Tongue (tissue), 2 donors: ENCODE measurements around the gene CCDC38. TPM values are rescaled to one million over a fixed set of nuclear protein-coding genes. Genes with fewer than 3 reads are reported as not detected.
"Not testable (repeated sequence)": the region's sequence is repeated elsewhere in the genome, so short reads cannot be mapped to it uniquely, and the experiment has no call there.

ENCODE experiments used
- DNase-seq: peaks from one replicate; pipeline ENCODE4 v3.0.0-alpha.2; 2015
- total RNA-seq: library from RNA; depleted of rRNA; stranded (reverse); fragments of >200 nt; gene quantifications from one replicate; pipeline ENCODE4 v1.2.3, GENCODE V29; 2014

Gene CCDC38
- total RNA-seq, 1 donor from 2014 or later, result not detected

DNA sequence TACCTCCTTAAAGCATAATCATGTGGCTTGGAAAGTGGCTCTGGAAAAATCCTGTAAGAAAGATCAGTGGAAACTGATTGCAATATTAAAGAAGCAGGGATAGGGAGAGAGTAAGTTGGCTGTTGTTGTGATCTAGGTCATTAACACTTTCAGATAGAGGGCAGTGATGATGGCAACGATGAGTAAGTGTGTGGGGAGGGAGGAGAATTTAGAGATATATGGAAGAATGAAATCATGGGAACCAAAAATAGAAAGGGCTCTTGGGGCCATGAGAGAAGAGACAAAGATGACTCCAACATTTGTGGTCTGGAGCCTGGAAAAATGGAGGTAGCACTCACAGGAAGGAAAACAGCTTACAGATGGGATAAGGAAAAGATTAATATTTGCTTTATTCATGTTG is 60.3 kb downstream of the CCDC38 start:
- DNase-seq, result no peak

DNA sequence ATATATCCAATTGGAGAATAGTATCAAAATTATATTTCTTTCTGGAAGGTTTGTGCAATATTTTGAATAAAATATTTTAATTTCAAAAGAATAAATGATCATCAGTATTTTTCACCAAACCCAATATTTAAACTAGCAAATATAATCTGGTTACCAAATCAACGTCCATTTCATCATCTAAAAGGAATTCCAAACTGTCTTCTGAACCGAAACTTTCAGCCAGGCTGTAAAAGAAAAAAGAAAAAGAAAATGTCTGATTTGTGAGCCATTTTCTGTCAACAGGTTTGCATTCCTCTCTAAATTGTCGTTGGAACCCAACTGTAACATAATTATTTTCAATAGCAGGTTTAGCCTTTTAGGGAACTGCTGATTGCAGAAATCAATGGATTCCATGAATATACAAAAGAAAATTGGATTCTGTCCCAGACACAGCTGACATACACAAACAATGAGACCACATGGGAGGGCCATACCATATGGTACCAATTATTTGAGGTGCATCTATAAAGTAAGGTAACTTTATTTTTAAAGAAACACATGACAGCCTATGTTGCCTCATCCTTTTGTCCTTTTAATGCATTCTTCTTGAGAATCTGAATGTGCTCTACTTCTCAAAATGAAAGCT is 61.0 kb downstream of the CCDC38 start:
- peak; percentile 47 for DNase-seq

DNA sequence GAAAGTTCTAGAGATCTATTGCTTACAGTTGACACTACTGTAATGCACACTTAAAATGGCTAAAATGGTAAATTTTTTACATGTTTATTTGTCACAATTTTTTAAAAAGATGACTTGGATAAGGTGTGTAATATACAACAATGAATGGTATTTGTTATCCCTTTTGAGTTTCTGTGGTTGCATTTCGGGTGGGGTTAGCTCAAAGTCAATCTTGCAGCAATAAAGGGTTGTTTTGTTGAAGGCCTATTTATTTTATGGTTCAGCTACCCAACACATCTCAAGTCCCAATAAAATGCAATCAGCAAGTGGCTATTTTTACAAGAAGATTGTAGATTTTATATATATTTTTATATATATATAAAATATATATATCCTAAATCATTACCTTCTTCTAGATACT is 61.5 kb downstream of the CCDC38 start:
- no peak for DNase-seq

DNA sequence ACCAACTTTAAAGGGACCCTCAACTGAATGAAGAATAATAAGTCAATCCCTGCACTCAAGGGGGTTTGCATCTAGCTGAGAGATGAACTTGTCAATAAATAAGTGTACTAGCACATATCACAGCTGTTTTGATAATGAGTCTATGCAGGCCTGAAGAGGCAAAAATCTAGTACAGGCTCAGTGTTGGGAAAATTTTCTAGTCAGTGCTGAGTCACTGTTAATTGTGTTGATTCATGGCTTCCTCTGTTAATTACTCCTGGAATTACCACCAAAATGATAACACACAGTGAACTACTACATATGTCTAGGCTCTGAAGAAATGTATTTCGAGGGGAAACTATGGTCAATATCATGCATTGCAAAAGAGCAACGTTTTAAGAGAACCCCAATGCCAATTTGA is 64.8 kb downstream of the CCDC38 start:
- DNase-seq, result no peak

DNA sequence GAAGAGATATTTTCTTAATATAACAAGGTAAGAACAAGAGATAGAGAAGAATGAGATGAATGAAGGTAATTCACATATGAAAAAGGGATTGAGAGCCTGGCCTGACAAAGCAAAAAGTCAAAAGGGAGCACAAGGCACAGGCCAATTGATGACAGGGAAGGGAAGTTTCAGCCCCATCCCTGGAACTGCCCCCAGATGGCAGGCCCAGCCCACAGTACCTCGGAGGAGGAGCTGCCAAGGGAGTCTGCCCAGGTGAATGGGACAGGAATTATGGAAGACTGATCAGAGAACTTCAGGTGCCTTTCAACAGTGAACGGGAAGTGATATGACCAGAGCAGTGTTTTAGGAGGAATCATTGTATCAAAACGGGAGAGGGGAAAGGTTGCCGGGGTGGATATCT is 68.0 kb downstream of the CCDC38 start:
- DNase-seq, result no peak

DNA sequence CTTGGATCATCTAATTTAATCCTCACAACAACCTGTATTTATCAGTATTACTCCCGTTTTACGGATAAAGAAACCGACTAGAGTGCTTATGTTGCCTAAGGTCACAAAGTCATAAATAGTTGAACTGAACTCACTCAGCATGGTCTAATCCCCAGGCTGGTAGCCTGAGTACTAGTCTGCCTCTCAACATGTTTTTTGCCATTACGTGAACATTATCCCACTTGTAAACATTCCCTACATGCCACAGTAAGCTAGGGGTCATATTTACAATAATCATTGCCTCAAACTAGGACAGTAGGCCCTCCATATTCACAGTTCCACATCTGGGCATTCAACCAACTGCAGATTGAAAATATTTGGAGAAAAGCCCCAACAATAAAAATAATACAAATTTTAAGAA is 71.5 kb downstream of the CCDC38 start:
- no peak for DNase-seq

DNA sequence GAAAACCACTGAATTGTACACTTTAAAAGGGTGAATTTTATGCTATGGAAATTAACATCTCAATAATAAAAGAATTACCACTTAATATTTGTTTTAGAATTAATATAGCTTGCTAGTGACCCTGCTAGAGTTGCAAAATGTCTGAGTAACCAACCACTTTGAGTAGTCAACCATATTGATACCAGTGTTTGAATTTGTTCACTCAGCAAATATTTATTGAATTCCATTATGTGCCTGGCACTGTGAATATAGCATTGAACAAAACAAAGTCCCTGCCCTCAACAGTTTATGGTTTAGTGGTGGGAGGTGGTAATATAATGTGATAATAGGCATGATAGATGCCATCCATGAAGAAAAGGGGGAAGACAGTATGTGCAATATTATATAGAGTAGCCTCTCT is 79.1 kb downstream of the CCDC38 start:
- no peak for DNase-seq

DNA sequence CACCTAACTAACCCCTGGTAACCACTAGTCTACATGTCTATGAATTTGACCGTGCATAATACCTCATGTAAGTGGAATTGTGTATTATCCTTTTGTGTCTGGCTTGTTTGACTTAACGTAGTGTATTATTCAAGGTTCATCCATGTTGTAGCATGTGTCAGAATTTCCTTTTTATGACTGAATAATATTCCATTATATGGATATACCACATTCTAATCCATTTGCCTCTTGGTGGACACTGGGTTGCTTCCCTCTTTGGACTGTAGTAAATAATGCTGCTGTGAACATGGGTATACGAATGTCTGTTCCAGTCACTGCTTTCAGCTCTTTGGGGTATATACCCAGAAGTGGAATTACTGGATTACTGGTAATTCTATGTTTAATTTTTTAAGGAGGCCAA is 80.4 kb downstream of the CCDC38 start:
- no peak for DNase-seq

DNA sequence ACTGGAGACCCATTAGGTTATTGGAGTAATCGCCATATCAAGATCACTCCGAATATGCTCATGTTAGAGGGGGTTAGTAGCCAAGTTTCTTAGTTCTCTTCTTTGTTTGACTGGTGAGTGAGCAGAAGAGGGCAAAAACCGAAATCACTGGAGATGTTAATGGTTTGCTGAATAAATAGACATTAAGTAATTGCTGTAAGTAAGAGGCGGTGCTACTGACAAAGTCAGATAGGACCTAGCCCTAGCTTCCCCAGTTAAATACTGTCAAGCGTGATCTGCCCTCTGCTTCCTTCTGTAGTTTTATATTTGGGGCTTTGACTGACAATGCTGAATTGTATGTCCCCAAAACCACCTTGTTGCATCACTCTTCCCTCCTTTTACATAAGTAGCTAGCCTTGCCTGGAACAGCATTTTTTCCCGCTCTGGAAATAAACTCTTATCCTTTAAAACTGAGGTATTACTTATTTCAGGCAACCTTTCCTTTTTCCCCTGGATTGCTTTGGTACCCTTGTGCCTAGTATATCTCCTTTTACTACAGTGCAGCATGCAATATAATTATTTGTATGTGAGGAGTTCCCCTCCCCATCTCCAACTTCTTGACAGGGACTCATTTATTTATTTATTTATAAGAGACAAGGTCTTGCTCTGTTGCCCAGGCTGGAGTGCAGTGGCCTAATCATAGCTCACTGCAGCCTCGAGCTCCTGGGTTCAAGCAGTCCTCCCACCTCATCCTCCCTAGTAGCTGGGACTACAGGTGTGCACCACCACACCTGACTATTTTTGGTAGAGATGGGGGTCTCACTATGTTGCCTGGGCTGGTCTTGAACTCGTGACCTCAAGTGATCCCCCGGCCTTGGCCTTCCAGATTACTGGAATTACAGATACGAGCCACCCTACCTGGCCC is 82.2 kb downstream of the CCDC38 start:
- DNase-seq, result no peak

DNA sequence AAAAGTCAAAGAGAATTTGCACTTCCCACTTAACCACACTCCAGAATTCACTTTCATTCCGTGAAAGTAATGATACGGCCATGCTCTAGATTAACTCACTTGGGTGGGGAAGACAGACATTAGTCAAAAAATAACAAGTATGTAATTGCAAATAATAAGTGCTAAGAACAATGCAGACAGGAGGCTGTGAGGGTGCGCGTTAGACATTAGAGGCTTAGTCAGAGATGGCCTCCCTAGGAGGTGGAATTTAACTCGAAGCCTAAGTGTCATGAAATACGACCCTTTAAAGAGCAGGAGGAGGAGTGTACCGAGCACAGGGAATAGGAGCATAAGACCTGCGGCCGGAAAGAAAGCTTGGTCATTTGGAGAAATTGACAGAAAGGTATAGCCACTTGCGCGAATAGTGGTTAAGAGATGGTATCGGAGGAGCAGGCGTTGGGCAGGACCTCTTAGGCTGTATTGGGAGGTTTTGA is 83.0 kb downstream of the CCDC38 start:
- peak; percentile 34 for DNase-seq

DNA sequence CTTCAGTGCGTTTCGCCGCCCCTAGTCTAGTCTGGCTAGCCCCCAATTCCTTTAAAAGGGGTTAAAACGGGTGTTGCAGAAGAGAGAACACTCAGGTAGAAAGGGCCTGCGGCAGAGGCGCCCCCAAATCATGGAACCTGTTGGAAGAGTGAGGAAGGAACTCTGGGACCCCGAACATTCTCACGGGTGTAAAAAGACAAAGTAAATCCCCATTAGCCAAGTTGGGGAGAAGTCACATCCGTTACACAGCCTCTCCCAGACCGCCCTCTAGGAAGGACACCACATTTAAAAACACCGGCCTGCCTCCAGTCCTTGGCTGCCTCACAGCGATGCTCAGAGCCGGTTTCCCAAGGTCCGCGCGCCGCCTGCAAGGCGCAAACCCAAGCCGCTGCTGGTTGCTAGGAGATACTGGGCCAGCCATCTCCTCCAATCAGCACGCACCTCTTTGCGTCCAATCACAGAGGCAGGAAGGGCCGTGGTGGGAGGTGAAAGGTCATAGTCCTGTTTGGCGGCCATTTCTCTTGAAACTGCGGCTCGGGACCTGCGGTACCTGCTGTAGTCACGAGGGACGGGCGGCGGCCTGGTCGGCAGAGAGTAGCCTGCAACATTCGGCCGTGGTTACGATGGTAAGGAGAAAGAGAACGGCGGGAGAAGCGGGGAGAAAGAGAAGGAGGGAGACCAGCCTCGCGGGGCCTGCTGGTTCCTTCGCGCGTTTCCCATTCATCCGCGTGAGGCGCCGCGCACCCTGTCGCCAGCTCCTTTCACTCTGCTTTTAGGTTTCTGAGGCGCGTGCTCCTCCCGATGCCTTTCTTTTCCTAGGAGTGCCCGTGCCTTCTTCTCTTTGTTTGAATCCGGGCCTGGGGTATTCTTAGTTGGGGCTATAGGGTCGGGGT is 83.7 kb downstream of the CCDC38 start, which contains the start of gene SNRPF:
TSS of gene SNRPF (plus strand) at position 502 of the 893 bp plus-strand sequence. CDS start at position 624, 122 bp downstream.
- DNase-seq, result peak; percentile 99

DNA sequence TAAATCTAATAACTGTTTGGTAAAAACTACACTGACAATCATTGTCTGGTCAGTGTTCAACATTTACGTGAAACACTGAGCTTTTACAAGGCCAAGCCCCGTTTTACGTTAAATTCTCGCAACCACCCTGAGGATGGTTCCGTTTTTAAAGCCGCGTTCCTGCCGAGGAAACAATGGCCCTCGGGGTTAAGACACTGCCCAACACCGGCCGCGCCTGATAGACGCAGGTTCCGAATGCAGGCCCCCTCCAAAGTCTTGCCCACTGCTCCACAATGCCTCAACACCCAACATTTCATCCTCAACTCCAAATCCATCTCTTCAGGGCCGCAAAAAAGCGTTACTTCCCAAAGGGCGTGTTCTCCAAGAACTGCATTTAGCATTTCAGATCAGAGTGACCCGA is 84.6 kb downstream of the CCDC38 start:
- DNase-seq, result no peak

DNA sequence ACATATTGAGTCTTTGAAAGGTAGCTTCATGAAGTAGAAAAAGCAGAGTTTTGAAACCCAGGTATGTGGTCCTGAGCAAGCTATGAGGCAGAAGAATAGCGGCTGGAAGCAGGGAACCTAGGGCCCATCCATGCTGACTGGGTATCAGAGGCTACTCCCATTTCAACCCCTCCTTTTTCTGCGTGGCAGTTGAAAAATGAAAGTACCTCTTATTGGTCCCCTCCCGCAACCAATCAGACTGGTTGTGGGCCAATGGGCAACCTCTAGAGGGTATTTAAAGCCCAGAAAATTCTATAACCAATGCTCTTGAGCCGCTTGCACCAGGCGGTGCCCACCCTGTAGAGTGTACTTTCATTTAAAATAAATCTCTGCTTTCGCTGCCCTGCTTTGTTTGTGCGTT is 85.3 kb downstream of the CCDC38 start:
- DNase-seq, result no peak

DNA sequence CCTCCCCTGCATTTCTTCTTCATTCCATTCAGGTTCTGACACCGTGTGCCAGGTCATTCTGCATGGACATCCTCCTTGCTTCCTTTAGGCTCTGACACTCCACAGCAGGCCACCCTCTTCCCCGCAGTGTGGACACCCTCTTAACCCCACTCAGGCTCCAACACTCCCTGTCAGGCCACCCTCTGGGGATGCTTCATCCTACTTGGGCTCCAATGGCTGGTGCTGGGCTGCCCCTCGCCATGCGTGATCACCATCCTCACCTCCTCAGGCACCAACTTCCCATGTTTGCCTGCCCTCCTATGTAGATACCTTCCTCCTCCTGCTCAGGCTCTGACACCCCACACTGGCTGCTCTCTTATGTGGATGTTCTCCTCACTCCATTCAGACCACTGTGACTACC is 90.3 kb downstream of the CCDC38 start:
- DNase-seq, result no peak

DNA sequence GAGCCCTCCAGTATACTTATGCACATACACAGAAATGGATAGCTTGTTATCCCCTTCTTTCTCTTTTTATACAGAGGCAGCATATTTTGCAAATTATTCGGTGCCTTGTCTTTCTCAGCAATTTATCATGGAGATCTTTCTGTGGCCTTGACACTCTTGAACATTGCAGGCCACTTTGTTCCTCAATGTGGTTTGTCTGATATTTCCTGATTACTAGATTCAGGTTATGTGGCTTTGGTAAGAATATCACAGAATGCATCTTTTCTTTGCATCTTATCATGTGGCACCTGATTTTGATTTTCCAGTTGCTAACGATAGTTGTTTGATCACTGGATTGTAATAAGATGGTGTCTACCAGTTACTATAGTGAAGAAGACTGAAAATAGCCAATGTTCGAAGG is 90.8 kb downstream of the CCDC38 start:
- no peak for DNase-seq

DNA sequence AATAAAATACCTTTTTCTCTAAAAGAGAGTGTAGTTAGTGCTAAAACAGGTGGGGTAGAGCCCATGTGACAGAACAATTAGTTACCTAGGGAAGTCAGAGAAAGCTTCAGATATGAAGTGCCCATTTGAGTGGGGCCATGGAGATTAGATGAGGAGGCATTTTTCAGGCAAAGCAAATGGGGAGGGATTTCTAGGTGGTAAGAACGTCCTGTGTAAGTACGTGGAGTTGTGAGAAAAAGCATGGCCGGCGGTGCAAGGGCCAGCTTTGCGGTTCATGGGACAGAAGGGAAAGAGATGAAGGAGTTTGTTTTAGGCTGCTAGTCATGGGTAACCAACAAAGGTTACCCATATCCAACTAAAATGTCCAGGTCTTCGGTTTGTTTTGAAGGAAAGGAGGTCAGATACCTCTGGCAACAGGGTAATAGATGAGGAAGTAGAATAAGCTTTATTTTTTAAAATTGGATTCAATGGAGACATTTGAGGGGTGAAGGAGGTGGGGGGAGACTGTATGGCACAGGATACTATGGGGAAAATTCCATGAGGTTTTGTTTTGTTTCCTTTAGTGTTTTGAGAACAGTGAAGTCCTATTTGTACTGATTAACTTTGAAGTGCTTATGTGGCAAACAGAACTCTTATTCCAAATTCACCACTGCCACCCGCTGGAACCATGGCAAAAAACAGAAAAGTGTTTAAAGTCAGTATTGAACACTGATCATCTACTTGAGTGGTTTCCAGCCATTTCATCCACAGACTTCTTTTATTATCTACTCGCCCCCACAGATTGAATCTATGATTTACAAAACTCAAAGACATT is 93.6 kb downstream of the CCDC38 start:
- peak; percentile 51 for DNase-seq

DNA sequence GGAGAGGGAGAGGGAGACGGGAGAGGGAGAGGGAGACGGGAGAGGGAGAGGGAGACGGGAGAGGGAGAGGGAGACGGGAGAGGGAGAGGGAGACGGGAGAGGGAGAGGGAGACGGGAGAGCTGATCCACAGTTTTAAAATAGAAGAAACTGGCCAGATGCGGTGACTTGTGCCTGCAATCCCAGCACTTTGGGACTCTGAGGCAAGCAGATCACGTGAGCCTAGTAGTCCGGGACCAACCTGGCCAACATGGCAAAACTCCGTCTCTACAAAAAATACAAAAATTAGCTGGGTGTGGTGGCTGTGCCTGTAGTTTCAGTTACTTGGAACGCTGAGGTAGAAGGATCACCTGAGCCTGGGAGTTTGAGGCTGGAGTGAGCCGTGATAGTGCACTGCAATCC is 100.0 kb downstream of the CCDC38 start:
- DNase-seq, result not testable (repeated sequence)

DNA sequence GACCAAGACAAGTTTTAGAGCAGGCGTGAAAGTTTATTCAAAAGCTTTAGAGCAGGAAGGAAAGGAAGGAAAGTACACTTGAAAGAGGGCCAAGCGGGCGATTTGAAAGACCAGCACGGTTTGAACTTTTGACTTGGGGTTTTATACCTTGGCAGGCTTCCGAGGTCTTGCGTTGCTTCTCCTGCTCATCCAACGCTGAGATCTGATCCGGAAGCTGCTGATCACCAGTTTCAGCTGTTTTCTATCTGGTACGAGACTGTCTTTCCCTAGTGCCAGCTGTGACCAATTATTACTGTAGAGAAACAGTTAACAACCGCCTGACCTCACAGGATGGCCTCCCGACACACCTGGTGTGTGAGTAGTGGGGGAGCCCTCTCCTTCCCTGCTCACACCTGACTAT is 104.3 kb downstream of the CCDC38 start:
- DNase-seq, result peak; percentile 55

DNA sequence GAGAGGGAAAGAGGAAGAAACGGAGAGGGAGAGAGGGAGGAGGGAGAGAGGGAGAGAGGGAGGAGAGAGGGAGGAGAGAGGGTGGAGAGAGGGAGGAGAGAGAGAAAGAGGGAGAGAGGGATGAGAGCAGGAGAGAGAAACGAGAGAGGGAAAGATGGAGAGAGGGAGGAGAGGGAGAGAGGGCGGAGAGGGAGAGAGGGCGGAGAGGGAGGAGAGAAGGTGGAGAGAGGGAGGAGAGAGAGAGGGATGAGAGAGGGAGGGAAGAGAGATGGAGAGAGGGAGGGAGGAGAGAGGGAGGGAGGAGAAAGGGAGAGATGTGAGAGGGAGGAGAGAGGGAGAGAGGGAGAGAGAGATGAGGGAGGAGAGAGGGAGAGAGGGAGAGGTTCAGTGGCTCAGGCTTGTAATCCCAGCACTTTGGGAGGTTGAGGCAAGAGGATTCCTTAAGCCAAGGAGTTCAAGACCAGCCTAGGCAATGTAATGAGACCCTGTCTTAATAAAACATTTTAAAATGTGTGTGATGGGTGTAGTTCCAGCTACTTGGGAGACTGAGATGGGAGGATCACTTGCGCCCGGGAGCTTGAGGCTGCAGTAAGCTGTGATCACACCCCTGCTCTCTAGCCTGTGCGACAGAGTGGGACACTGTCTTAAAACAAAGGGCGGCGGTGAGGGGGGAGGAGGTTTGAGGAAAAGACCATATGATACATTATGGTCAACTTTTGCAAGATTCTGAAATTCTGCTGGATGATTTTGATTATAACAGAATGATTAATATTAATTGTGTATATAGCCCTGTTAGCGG is 105.0 kb downstream of the CCDC38 start:
- no peak for DNase-seq

DNA sequence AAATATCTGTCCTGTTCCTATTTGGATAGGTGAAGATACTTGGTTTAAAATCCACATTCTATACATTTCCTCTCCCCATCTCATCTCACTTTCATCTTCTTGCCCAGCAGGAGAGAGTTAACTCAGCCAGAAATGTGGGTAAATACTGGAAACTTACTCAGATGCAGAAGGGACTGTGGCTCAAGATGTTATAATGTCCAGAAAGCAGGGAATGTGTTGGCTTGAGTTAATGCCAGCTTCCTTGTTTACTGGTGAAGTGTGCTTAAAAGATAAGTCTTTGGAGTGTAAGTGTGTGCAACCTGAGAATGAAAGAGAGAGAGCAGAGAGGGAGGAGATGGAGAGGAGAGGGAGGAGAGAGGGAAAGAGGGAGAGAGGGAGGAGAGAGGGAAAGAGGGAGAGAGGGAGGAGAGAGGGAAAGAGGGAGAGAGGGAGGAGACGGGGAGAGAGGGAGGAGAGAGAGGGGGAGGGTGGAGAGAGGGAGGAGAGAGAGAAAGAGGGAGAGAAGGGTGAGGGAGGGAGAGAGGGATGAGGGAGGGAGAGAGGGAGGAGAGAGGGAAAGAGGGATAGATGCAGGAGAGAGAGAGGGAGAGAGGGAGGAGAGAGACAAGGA is 105.7 kb downstream of the CCDC38 start:
- DNase-seq, result peak; percentile 20
